T follicular helper cell (primary cell): ENCODE data around the gene GPRC5D.

Experiments used
- DNase-seq: peaks from one replicate; pipeline ENCODE4 v3.0.0-alpha.2; 2020; ENCODE audit warnings: low read depth

GPRC5D gene

DNA sequence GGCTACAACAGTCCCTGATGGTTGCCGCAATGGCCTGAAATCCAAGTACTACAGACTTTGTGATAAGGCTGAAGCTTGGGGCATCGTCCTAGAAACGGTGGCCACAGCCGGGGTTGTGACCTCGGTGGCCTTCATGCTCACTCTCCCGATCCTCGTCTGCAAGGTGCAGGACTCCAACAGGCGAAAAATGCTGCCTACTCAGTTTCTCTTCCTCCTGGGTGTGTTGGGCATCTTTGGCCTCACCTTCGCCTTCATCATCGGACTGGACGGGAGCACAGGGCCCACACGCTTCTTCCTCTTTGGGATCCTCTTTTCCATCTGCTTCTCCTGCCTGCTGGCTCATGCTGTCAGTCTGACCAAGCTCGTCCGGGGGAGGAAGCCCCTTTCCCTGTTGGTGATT is 43.7 kb downstream of the GPRC5D start:
- DNase-seq: no peak

DNA sequence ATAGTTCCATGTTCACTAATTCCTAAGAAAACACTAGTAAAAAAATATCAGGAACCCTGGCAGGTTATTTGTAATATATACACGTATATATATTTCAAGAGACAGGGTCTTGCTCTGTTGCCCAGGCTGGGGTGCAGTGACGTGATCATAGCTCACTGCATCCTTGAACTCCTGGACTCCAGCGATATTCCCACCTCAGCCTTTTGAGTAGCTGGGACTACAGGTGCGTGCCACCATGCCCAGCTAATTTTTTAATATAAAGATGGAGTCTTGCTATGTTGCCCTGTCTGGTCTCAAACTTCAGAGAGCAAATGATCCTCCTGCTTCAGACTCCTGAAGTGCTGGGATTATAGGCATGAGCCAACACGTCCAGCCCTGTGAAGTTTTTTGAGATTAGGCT is 44.4 kb downstream of the GPRC5D start:
- no peak for DNase-seq

DNA sequence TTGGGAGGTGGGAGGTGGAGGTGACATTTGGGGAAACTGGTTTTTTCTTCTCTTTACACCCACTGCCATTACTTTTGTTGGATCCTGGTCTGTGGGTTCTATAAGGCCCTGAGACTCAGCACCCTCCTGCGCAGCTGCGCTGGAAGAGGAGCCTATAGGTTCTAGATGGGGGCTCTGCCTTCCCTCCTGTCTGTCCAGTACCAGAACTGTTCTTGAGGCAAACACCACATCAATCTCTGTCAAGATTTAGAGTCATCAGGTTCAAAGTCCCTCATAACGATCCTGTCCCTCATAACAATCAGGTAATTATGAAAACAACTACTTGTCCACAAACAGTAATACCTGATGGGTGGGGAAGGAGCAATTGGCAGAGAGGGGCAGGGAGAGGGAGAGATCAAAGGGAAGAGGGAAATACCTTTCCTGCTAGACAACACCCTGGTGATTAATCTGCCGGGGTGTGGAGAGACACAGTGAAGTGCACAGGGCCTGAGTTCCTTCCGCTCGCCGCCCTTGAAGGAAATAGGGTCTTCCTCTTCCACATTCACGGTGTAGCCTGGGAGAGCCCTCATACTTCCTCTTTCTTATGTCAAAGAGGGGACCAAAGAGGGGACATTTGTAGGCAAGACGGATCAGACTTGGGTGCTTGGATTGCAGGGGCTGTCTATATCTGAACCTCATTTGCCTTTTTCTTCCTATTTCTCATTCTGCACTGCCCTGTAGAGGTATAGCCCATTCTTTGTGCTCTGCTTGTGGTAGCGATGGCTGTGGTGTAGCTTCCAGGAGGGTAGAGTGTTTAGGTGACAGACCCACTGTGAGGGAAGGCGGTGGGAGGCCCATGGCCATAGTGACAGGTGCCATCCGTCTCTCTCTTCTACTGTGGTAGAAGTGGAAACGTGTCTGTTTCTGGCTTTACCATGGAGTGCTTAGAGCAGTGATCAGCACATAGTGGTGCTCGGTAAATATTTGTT is 48.0 kb downstream of the GPRC5D start:
- DNase-seq: no peak

- DNase-seq: no peak
These were observed 49.9 kb downstream of the GPRC5D start for GRCh38 chr12:12902036-12902435.

GRCh38 chr12:12901158-12901791 is 50.7 kb downstream of the GPRC5D start:
- no peak for DNase-seq

- DNase-seq: no peak
These were observed 51.2 kb downstream of the GPRC5D start for GRCh38 chr12:12900786-12901157.

DNA sequence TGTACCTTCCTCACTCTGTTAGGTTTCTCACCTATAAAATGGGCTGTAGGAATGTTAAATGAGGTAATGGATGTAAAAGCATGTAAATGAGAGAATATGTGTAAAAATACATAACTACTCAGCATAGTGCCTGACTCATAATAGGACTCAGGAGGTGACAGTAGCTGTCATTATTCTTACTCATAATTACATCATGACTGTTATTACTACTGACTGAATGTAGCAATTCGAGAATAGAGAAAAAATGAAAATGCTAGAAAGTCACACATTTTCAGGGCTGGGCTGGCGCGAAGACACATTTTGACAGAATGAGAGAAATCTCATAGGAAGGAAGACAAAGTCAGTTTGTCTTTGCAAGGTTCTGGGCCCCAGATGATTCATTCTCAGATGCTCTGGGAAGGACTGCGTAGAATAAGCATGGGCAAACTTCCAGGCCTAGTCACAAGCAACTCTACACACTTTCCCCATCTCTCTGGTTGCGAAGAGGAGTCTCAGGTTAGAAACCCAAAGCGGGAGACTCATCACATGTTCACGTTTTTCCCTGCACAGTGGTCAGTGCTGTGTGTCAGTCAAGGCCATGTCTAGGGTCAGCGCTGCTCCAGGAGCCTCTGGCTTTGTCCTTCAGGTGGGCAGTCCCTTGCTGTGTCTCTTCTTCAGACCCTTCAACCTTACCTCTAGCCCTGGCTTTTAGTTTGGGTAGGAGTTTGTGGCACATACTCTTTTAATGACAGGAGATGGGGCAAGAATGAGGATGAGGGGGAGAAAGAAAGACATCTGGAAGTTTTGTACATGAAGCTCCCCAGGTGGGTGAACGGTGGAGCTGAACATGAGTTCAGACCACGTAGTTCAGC is 52.2 kb downstream of the GPRC5D start:
- no peak for DNase-seq

- DNase-seq: no peak
These were observed 53.0 kb downstream of the GPRC5D start for GRCh38 chr12:12898911-12899511.

GRCh38 chr12:12898136-12898717 is 53.7 kb downstream of the GPRC5D start:
- no peak for DNase-seq

- no peak for DNase-seq
These were observed 54.7 kb downstream of the GPRC5D start for GRCh38 chr12:12897302-12897701.

GRCh38 chr12:12896260-12896659 is 55.7 kb downstream of the GPRC5D start:
- no peak for DNase-seq

- DNase-seq: no peak
These were observed 58.5 kb downstream of the GPRC5D start for GRCh38 chr12:12893438-12893837.

DNA sequence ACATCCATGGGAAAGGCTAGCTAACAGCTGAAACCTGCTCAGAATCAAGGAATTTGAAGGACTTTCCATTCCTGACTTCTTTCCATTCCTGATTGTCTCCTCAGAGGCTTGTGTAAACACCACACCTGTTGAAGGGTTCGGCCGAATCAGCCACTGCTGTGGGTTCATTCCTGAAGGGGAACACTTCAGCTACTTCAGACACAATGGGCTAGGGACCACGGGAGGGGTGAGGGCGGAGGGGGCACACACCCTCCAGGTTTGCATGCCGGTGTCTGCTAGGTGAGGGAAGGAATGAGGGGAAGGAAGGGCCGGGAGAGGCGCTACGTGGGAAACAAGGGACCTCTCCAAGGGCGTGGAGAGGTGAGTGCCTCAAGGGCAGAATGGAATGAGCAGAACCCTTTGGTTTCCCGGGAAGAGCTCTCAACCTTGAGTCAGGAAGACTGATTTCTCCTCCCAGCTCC is 59.3 kb downstream of the GPRC5D start:
- no peak for DNase-seq

GRCh38 chr12:12891881-12892355 is 60.1 kb downstream of the GPRC5D start:
- no peak for DNase-seq

GRCh38 chr12:12891080-12891880 is 60.7 kb downstream of the GPRC5D start, which contains the start of gene GPRC5A:
TSS of gene GPRC5A (plus strand) at chr12:12891562. CDS start at chr12:12908250, 16,688 bp downstream.
- DNase-seq: no peak
